ENCODE measurements around the gene RBM20.
A peak's percentile ranks its signal among the peaks of the same experiment; 100 is the strongest.

GRCh38 chr10:110871298-110872084, 227.4 kb downstream of the RBM20 start, which contains the start of gene PDCD4:
- TF ChIP-seq CTCF (IDR thresholded peaks at IDR 0.05) (no peak), POLR2A (IDR thresholded peaks at IDR 0.05) (peak; percentile 85 to 87)

All from gastroesophageal sphincter (tissue), 3 donors.